ENCODE measurements around the gene OTX2.

The OTX2 gene

GRCh38 chr14:56812364-56813141 is 2.3 kb upstream of the OTX2 start:
- DNase-seq (ENCODE audit: low read depth), result no peak

- no peak for DNase-seq (ENCODE audit: low read depth)
Measured at GRCh38 chr14:56811593-56812363, 1.5 kb upstream of the OTX2 start.

DNA sequence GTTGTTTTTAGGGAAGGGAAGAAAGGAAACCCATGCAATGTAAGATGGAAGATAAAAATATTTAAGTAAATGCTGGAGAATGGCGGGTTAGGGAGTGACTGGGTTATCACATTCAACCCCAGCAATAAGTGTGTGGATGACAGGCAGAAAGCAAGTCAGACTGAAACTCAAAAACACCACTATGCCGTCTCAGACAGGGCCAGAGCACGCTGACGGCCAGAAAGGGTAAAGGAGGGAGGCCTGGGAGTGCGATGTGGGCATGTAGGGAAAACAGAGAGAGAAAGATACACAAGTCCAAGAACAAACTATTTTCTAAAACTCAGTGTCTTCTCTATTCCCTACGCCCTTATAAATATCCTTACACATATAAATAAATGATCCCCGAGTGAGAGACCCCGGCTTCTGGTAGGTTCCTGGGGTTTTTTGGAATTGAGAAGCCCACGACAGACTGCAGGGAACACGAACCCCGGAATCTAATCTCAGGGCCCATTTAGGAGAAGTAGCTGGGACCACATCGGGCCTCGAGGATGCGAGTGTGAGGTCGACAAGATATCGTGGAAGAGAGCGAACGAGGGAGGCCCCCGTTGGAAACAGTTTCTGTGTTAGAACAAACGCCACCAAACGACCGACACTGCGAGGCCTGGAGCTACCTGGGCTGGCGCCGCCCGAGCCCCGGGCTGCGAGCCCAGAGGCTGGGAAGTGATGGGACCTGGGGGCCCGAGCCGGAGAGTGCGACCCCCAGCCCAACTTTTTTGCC is 735 bp upstream of the OTX2 start:
- no peak for DNase-seq (ENCODE audit: low read depth)

DNA sequence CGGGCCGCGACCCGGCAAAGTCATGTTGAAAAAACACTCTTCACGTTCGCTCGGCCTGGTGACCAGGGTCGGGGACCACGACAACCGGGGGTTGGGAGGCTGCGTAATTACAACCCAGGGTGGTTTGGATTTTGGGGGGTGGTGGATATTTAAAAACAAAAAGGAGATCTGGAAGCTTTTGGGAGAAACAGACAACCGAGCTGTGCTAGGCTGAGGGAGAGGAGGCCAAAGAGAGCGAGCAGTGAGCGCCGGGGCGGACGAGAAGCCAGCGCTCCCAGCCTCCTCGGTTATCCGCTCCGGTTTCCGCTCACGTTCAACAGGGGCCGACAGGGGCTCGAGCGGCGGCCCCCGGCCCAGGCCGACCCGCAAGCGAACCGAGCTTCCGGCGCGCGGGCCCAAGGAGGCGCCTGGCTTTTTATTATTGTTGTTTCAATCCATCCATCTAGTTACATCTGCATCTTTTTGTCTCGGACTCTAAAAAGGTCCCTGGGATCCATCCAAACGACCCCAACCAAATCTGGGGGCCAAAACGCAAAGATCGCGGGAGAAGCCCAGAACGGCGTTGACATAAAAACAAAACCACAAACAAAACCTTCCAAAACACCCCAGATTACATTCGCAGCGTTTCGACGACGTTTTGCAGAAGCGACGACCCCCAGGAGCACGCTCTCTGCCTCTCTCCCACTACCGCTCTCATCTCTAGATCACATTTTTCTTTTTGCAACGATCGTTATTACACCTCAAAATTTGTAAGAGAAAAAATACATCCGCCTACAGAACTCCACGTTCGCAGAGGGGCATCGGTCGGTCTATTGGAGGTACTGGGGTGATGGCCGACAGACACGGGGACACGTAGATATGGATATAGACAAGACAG is 771 bp downstream of the OTX2 start:
- no peak for DNase-seq (ENCODE audit: low read depth)

DNA sequence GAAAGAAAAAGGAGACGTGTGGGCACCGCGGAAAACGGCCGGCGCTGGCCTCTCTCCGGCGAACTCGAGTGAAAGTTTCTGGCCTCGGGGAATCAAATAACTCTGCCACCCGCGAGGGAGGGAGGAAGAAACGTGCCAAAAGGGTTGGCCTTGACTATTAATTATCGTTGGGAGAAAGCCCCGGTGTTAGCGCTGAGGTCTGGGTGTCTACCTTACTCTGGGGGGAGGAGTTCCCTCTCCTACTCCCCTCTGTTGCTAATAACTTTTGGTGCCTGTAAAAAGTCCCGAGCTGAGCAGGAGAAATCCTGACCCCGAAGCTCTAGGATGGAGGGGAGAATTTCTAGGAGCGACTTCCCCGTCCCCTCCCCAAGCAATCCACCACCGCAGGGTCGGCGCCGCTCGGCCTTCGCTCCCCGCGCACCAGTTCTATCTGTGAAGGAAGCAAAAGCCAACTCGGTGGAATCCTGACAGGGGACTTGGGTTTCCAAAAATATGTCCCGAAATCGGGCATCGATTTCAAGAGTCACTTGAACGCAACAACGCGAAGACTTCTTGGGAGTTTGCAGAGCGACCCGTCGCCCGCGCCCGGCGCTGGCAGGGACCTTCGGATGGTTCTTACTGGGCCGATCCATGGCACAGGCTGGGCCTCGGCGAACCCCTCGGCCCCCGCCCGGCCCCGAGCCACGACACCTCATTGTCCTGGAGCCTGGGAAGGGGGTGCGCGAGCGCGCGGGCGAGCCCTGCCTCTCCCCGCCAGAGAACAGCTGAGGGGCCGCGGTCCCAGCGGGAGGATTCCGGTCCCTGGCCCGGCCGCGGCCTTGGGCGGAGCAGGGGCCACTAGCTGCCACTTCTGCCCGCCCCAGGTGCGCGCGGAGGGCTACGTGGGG is 1.7 kb downstream of the OTX2 start:
- no peak for DNase-seq (ENCODE audit: low read depth)

GRCh38 chr14:56808110-56808382 is 2.2 kb downstream of the OTX2 start:
- no peak for DNase-seq (ENCODE audit: low read depth)

DNA sequence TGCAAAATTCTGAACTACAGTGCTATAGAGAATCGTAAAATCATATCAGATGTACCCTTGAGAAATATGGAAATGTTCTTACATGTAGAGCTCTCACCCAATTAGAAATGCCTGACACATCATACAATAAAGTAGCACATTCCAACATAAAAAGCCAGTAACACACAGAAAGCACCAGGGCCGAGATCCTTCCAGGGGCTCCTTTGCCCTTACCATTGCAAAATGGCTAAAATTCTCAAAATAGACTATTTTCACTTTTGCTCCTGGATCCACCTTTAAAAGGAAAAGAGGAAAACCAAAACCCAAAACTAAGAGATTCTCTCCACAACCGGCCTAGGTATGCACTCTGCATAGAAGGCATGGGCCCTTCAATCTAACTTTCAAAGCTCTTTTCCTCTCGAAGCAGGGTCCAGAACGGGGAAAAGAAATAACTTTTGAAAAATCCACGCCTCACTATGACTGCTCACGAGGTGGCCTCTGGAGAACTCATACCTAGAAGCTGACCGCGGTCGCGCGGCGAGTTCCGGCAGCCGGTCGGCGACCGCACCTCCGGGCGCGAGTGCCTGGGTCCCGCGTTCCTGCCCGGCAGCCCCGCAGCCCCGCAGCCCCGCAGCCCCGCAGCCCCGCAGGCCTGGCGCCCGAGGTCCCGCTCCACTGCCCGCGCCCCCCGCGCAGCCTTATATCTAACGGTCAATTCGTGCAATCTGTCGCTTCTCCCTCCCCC is 2.7 kb downstream of the OTX2 start:
- no peak for DNase-seq (ENCODE audit: low read depth)

GRCh38 chr14:56806760-56807159 is 3.5 kb downstream of the OTX2 start:
- no peak for DNase-seq (ENCODE audit: low read depth)

GRCh38 chr14:56805992-56806727 is 4.1 kb downstream of the OTX2 start:
- DNase-seq (ENCODE audit: low read depth), result no peak

GRCh38 chr14:56805201-56805991 is 4.9 kb downstream of the OTX2 start:
- DNase-seq (ENCODE audit: low read depth), result no peak

DNA sequence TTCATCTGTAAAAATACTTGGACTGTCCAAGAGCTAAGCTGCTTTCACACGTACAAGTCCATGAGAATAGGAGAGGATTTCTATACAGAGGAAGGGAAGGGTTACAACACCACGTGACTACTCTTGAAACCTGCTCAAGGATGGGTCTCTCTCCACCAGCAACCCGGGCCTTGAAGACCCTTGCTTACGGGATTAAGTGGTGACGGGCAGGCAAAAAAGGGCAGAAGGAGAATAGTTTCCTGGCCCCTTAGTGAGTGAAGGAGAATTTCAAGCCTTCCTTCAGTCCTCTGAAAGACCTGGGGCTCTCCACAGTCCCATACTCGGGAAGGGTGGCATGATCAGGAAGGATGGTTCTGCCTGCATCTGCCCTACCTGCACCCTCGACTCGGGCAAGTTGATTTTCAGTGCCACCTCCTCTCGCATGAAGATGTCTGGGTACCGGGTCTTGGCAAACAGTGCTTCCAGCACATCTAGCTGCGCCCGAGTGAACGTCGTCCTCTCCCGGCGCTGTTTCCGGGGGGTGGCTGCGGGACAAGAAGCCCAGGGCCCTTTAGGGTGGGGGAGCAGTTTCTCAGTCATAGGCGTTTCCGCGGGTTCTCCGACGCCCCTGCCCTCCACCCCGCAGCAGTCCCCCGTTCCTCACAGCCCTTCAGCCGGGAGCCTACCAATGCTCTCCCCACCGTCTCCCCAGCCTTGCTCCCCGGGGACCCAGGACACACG is 6.3 kb downstream of the OTX2 start:
- DNase-seq (ENCODE audit: low read depth), result no peak

DNA sequence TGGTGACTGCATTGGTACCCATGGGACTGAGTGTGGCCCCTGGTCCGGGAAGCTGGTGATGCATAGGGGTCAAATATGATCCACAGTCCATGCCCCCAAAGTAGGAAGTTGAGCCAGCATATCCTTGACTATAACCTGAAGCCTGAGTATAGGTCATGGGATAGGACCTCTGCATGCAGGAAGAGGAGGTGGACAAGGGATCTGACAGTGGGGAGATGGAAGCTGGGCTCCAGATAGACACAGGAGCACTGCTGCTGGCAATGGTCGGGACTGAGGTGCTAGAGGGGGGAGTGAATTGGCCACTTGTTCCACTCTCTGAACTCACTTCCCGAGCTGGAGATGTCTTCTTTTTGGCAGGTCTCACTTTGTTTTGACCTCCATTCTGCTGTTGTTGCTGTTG is 8.4 kb downstream of the OTX2 start:
- no peak for DNase-seq (ENCODE audit: low read depth)

DNA sequence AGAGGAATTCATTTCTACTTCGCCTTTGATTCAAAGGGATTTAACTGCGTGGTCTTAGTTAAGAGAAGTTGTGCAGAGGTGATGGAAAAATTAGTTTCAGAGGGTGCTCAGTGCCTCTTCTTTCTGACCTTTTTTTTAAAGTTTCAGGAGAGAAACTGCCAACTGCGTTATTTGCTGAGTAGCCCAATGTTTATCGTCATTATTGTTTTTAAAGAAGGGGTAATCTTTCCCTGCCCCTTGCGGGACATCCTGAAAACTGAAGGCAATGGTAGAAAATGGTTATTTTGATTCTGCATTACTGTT is 11.0 kb downstream of the OTX2 start:
- DNase-seq (ENCODE audit: low read depth), result no peak

GRCh38 chr14:56798447-56799342 is 11.6 kb downstream of the OTX2 start:
- DNase-seq (ENCODE audit: low read depth), result no peak

GRCh38 chr14:56797569-56798446 is 12.5 kb downstream of the OTX2 start:
- DNase-seq (ENCODE audit: low read depth), result no peak

GRCh38 chr14:56797003-56797568 is 13.2 kb downstream of the OTX2 start:
- no peak for DNase-seq (ENCODE audit: low read depth)

Data from fibroblast of the conjunctiva (primary cell).